HG03135 (cell line): ENCODE results near the gene SETD1B.
"Not testable (repeated sequence)": the region's sequence is repeated elsewhere in the genome, so short reads cannot be mapped to it uniquely, and the experiment has no call there.

ENCODE experiments used
- ATAC-seq: cut with Tn5 transposase; IDR thresholded peaks from one replicate; pipeline ENCODE4 v1.9.1; 2021; ENCODE audit warnings: mild to moderate bottlenecking, moderate library complexity; ENCODE audit not compliant: unreplicated experiment

SETD1B gene

DNA sequence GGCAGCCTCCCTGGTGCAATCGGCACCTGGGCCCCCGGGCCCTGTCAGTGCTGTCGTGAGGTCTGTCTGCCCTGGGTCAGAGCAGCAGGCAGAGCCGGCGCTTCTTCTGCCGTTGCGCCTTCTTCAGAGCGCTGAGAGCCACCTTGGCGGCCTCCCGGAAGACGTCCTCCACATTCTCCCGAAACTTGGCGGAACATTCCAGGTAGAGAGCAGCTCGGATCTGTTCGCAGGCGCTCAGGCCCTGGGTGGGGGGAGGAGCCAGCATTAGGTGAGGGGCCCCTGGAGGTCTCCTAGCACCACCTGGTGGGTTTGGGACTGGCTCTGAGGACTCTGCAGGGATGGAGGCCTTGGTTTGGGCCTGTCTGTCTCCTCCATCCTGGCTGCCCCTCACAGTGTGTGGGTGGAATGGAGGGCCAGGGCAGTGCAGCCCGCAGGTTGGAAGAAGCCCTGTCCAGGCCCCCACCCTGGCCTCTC, 24.4 kb upstream of the SETD1B start:
- ATAC-seq = no peak

DNA sequence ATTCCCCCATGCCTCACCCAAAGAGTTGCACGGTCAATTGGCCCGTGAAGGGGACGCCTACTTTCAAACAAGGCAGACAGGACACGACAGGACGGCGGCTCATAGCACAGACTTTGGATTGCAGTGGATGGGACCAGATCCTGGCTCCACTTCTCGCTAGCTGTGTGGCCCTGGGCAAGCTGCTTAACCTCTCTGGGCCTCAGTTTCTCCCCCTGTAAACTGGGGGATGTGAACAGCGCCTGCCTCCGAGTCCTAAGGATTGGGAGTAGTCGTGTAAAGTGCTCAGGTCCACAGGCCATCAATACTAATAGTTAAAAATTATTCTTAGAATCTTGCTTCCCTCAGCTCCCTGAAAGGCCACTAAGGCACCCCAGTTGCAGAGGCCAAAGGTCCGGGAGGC, 23.4 kb upstream of the SETD1B start:
- no peak for ATAC-seq

DNA sequence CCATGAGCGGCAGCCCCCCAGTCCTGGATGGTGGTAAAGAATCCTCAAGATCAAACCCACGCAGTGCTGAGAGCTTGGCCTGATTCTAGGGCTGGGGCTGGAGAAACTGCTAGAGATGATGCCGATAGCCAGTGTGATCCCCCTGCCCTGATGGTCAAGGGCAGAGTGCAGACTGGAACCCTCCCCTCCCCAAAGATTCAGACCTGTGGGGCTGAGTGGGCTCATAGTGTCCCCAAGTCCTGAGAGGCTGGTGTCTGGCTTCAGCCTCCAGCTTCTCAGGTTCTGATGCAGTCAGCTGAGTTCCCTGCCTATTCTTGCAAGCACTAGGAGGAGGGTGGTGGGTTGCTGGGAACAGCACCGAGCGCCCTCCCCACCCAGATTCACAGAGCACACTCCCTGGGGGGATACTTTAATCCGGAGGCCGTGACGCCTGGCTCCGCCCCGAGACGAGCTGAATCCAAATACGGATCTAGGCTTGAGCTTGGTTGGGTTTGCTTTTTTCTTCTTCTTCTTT, 22.3 kb upstream of the SETD1B start:
- peak; percentile 26 for ATAC-seq

DNA sequence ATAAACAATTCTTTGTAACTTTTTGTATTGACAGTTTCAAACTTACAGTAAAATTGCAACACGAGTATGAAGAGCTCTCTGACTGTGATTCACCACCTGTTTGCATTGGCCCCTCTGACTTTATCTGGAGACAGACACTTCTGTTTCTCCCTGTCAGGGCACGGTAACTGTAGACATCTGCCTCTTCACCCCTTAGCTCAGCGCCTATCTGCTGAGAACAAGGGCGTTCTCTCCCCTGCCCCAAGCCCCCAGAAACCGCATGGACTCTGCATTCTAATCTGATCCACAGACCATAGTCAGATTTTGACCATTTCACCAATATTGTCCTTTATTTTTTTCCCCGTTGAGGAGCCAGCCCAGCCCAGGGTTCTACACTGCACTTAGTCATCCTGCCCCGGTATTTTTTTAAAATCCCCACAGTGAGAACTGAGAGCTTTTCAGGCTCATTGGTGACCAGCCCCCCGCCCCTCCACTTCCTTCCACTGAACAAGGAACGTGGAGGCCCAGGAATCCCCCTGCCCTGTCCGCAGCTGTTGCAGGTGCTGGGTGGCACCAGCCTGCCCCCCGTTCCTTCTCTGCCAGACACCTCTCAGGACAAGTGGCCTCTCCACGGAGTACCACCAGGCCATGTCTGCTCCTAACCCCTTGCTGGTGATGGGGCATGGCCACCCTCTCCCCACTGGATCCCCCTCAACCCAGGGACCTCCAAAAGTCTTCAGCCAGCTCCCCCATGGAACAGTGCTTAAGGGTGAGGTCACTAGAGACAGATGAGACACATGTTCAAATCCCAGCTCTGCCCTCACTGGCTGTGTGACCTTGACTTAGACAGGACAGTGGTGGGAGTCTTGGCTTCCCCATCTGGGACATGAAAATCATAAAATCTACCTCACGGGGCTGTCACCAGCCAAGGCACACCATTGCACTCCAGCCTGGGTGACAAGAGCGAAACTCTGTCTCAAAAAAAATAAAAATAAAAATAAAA, 21.5 kb upstream of the SETD1B start:
- peak; percentile 50 for ATAC-seq

DNA sequence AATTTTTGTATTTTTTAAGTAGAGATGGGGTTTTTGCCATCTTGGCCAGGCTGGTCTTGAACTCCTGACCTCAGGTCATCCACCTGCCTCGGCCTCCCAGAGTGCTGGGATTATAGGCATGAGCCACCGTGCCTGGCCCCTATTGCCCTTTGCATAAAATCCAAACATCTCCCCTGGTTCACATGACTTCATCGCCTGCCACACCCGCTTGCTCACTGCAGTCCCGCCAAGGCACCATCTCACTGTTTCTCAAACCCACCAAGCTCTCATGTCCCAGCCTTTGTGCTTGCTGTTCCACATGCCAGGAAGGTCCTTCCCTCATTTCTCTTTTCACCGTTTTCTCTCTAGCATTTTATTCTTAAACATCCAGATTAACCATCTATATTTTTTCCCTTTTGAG, 20.0 kb upstream of the SETD1B start:
- ATAC-seq = no peak

DNA sequence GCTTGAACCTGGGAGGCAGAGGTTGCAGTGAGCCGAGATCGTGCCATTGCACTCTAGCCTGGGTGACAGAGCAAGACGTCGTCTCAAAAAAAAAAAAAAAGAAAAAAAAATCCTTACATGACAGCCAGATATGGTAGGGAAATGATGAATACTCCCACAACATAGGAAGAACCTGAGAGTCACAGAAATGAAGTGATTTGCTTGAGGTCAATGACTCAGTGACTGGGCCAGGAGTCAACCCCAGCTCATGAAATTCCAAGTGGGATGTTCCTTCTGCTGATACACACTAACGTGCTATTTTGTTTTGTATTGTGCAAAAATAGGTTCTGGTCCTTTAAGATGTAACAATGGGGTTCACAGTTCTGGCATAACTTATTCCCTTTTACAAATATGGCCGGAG, 19.3 kb upstream of the SETD1B start:
- ATAC-seq = no peak

DNA sequence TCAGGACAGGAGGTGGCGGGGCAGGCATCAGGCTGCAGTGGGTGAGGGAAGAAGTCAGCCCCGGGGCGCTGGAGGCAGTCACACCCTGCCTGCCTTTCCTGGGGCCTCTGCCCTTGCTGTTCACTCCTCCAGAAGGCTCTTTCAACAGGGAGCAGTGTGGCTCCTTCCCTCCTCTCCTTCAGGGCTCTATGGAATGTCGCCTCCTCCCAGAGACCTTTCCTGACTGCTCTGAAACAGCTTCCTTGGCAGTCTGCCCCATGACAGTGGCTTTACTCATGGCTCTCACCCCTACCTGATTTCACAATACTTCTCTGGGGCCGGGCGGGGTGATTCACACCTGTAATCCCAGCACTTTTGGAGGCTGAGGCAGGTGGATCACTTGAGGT, 17.4 kb upstream of the SETD1B start:
- no peak for ATAC-seq

DNA sequence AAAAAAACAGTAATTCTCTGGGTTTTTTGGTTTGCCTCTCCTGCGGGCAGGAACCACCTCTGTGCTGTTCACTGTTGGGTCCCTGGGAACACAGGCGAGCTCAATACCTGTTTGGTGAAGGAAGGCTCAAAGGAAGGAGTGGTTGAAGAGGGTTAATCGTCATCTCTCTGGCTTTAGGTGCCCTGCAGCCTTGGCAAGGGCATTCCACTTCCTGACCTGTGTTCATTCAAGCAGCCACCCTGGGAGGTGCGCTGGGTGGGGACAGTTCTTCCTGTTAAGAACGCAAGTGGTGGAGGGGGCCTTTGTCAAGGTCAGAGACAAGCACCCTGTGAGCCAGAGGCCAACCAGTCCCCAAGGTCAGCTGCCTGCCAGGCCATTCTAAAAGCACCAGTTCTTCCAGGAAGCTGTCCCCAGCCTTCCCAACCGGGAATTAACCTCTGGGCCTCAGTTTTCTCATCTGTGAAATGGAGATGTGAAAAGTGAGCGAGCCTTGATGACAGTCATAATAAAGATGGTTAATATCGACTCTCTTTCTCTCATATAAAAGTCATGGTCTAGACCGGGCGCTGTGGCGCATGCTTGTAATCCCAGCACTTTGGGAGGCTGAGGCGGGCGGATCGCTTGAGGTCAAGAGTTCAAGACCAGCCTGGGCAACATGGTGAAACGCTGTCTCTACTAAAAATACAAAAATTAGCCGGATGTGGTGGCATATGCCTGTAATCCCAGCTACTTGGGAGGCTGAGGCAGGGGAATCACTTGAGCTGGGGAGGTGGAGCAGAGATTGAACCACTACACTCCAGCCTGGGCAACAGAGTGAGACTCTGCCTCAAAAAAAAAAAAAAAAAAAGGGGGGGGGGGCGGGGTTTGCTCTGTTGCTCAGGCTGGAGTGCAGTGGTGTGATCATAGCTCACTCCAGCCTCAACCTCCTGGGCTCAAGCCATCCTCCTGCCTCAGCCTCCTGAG, 16.5 kb upstream of the SETD1B start:
- ATAC-seq = no peak

DNA sequence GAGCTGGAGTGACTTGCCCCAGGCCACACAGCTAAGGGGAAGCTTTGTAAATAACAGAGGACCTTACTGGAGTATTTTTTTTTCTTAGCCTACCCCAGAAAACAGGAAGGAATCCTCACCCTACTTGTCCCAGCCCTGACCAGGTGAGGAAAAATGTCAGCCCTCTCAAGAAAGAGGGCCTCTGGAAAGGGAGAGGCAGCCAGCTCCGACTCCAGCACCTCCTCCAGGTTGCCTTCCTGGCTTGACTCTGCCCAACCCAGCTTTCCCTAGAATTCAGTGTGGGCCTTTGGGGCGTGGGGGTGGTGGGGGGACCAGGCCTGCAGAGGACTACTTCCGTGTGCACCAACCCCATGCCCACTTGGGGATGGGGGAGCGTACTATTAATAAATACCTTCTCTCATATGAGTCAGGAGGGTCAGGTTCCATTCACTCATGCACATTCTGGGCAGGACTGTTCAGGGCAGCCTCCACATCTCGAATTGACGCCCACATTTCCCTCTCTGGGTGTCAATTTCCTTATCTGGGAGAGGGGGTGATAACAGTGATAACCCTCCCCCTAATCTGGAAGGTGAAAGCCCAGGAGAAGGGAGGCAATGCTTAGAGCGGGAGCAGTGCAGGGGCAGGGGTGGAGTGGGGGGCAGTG, 15.5 kb upstream of the SETD1B start:
- no peak for ATAC-seq

DNA sequence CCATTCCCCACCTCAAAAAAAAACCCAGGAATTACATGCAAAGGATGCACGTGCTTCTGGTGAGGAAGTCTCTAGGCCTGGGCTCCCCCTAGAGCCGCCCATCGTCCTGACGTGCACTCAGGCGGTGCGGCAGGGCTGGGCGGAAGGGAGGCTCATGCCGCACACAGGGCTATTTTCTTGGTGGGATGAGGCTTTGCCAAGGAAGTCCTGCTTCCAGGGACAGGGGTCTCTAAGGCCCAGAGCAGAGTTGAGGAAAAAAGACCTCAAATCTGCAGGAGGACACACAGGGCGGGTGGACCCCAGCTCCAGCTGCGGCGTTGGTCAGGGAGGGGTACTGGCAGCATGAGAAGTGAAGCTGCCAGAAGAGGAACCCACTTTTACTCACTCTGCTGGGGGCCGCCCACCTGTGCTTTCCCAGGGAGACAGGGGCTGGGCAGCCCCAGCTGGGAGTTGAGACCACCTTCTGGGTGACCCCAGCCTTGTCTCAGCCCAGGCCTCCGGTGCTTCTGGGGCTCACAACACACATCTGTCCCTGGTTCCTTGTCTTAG, 14.5 kb upstream of the SETD1B start:
- ATAC-seq = peak; percentile 18

DNA sequence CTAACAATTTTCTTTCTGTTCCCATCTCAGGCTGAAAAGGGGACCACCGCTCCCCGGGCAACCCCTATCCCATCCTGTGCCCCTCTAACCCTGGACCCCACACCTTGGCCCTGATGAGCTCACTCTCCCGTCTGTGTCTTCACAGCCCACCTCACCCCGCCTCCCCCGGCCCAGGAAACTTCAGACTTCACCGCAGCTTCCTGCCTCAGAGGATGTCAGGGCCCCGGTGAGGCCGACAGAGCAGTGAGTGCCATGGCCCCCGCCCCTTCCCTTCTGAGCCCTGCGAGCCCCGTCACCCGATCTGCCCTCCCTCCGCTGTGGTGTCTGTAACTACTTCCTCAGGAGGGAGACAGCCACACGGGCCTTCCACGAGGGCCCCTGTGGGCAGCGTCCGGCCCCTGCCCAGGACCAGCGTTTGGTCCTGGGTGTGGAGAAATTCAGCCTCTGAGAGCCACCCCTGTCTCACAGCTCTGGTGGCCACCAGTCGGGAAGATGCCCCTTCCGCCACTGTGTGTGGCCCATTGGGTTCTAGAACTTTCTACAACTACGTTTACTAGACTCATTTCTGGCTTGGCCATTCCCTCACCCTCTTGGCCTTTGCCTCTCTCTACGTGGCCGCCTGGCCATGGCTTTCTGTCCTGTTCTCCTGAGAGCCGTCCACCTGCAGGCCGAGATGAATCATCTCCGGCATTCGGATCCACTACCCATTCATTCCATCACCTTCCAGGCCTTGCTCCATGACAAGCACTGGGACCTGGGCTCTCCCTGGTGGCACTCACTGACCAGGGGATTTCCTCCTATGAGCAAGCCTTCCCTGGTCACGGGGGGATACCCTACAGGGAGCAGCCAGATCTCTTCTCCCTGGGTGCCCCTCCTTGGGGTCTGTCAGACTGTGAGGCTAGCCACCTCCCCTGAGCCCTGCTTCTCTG, 13.7 kb upstream of the SETD1B start:
- ATAC-seq = peak; percentile 48

DNA sequence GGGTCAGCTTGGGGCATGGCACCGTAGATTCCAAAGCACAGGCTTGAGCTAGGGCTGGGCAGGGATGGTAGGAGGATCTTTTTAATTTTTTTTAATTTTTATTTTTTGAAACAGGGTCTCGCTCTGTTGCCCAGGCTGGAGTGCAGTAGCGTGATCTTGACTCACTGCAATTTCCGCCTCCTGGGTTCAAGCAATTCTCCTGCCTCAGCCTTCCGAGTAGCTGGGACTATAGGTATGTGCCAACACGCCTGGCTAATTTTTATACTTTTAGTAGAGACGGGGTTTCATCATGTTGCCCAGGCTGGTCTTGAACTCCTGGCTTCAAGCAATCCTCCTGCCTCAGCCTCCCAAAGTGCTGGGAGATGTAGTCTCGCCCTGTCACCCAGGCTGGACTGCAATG, 13.0 kb upstream of the SETD1B start:
- not testable (repeated sequence) for ATAC-seq

DNA sequence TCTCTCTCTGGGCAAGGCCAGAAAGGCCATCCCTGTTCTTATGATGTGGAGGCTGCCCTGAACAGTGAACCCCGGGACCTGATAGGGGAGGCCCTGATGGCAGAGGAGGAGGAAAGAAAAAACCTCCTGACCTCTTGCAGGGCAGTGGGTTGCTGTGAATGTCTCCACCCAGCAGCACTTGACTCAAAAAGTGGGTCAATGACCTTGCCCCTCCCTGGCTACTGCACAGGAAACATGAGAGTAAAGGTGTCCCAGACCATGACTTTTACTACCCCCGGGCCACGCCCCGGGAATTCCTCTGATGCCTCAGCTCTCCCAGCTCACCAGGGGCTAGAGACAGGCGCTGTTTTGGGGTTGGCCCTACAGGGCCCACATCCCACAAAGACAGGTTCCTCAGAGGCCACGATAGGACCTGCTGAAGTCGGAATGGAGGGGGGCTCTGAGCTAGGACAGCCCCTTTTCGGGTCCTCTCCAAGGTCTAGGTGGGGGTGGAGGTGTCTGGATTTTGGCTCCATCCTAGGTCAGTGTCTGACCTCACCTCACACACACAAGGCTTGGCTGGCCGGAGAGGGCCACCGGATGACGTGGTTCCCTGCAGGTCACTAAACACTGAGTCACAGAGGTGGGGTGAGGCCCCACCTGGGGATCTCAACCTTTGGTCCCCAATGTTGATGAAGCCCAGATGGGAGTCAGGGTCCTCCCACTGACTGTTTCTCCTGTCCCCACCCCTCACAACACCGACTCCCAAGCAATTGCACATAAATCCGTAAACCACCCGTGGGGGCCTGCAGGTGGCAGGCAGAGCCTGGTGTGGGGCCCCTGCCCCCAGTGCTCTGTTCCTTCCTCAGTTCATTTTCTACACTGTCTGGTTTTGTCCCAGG, 11.9 kb upstream of the SETD1B start:
- ATAC-seq = no peak

DNA sequence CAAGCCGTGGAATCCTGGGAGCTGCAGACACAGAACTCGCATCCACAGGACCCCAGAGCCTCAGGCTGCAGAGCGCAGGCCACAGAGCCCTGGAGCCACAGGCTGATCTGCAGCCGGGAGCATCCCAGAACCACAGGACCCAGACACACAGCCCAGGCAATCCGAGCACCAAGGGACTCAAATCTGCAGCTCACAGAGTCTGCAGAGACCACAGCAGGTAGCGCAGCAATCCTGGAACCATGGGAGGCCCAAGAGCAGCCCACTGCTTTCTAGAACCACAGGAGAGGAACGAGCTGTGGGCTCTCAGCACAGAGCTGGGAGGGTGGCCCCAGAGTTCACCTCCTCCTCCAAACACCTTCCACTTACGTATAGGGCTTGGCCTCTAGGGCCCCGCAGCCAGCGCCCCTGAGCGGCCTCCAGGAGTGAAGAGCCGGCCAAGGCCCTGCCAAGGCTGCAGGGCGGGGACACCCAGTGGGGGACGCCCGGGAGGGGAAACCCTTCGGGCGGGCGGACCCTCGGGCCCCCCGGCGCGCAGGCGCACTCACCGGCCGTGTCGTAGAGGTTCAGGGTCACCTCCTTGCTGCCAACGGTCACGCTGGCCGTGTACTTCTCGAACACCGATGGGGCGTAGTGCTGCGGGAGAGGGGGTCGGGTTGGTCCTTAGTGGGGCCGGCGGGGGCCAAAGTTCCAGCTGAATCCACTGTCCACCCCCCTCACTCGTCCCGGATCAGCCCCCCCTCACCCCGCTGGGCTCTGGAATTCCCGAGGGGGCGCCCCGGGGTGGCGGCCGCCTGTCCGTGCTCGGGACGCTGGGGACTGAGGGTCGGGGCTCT, 11.0 kb upstream of the SETD1B start:
- ATAC-seq = no peak

DNA sequence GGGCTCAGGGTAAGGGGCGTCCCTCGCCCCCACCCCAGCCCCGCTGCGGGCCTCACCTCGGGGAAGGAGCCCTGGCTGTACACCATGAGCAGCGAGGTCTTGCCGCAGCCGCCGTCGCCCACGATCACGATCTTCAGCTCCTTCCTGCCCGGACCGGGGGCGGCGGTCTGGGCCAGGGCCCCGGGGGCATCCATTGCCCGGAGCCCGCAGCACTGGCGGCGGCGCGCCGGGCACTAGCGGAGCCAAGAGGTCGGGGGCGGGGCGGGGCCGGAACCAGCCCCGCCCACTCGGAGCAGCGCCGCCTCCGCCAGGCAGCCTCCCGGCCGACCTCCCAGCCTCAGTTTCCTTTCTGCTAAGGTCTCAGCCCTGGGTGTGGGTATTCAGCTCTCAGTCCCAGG, 10.4 kb upstream of the SETD1B start, which contains the start of gene RHOF:
Gene RHOF (minus strand): TSS at position 249 of the 398 bp plus-strand sequence. CDS start 55 bp downstream, at position 194.
- ATAC-seq = peak; percentile 8

DNA sequence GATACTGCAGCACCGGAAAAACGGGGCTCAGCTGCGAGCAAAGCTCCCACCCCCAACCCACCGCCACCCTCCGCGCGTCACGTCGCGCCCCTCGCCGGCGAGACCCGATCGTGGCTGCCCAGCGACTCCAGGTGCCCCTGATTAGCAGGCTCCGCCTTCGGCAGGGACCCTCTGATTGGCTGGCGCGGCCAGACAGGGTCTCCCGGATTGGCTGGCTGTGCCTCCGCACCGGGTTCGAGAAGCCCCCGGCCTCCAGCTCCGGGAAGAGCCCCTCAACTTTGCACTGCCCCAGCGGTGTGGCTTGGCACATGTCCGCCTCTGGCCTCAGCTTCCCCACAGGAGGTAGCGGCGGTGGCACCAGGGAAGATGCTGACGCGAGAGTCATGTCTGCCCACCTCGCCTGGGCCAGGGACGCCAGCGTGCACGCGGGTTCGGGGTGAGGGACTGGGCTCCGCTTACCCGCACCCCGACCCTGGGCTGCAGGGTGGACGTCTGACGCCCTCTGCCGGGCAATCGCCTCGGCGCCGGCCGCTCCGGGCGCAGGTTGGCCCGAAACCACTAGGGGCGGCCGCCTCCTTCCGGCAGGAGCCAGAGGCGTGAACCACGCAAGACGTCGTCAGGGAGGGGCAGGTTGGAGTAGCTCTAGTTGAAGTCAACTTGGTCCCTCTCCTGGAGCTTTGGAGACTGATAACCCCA, 9.8 kb upstream of the SETD1B start:
- ATAC-seq = peak; percentile 48

DNA sequence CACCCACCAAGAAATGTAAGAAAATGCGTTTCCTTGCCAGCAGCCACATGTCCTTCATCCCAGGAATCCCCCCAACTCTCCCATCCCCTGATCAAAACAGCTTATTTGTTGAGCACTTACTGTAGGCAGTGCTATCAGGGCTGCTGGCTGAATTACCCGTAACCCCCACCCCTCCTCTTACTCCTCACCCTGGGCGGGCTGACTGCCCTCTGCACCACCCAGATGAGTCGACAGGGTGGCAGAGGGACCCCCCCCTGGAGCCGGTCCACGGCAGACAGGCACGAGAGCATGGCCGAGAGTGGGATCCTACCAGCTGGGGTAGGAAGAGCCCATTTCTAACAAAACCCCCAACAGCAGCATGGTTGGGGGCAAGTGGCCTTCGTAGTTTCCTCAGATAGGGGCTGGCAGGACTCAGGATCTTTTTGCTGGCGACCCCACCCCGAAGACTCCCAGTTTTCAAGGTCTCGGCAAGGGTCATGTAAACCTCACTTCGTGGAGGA, 9.2 kb upstream of the SETD1B start:
- no peak for ATAC-seq
